ENCODE data around the gene TCP11L2. TPM values are rescaled to one million over a fixed set of nuclear protein-coding genes. Genes with fewer than 3 reads are reported as not detected.
A peak's percentile ranks its signal among the peaks of the same experiment; 100 is the strongest.

Gene TCP11L2
- total and polyA plus RNA-seq, 8 donors, result 3.5 to 24.4 (median 11.0) TPM

- FAIRE-seq (no peak), ATAC-seq (no peak), DNase-seq (no peak)
- Histone ChIP-seq H3K4me3 (no peak overlapping the region), H3K27me3 (no peaks in the 10 kb centered on the region), H3K36me3 (peaks cover 0 to 5% (median 0%) of the 10 kb centered on the region in 3 donors), H3K9me3 (no peaks in the 10 kb centered on the region), H3K4me1 (peaks cover 0 to 13% (median 12%) of the 10 kb centered on the region in 3 donors), H3K27ac (no peak overlapping the region)
- intact Hi-C loops (cut with DNase I), result no loop called here
- TF ChIP-seq, protein P1, sequence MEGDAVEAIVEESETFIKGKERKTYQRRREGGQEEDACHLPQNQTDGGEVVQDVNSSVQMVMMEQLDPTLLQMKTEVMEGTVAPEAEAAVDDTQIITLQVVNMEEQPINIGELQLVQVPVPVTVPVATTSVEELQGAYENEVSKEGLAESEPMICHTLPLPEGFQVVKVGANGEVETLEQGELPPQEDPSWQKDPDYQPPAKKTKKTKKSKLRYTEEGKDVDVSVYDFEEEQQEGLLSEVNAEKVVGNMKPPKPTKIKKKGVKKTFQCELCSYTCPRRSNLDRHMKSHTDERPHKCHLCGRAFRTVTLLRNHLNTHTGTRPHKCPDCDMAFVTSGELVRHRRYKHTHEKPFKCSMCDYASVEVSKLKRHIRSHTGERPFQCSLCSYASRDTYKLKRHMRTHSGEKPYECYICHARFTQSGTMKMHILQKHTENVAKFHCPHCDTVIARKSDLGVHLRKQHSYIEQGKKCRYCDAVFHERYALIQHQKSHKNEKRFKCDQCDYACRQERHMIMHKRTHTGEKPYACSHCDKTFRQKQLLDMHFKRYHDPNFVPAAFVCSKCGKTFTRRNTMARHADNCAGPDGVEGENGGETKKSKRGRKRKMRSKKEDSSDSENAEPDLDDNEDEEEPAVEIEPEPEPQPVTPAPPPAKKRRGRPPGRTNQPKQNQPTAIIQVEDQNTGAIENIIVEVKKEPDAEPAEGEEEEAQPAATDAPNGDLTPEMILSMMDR (IDR thresholded peaks at IDR 0.05), result no peak
- WGBS, 2 donors, result 89 to 91% methylated on average over 1 of the region's 1 CpG
Observed at GRCh38 chr12:106308121-106308520, 5.6 kb downstream of the TCP11L2 start.

DNA sequence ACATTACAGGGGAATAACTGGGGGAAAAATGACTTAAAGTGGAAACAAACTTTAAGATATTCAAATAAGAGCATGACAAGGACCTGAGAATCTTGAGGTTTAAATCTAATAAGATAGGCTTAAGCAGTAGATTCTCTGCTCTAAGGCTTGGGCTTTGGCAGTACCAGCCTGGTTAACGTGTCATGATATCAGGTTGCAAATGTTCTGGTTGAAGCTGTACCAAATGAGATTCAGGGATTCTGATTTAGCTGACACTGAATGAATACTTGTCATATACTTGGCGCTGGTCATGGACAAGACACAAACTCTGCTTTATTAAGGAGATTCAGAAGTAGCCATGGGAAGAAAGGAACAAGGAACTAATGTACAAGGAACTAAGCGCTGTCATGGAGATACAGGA, 6.1 kb downstream of the TCP11L2 start:
- Histone ChIP-seq H3K27me3 (no peaks in the 10 kb centered on the region), H3K36me3 (peaks cover 0 to 5% (median 0%) of the 10 kb centered on the region in 3 donors), H3K9me3 (no peaks in the 10 kb centered on the region), H3K4me3 (no peak overlapping the region), H3K27ac (no peak overlapping the region), H3K4me1 (peaks cover 0 to 13% (median 12%) of the 10 kb centered on the region in 3 donors)
- intact Hi-C loops (cut with DNase I), result no loop called here
- TF ChIP-seq, protein P1 (IDR thresholded peaks at IDR 0.05), result no peak
- ATAC-seq (no peak), FAIRE-seq (no peak), DNase-seq (no peak)
- 90 to 93% methylated on average over 3 of the region's 3 CpGs for WGBS, 2 donors

- intact Hi-C loops (cut with DNase I), result no loop called here
- Histone ChIP-seq H3K27me3 (no peaks in the 10 kb centered on the region), H3K4me3 (no peak overlapping the region), H3K36me3 (peaks cover 0 to 5% (median under 1%) of the 10 kb centered on the region in 3 donors), H3K27ac (peak overlapping the region in 1 of 4 donors; percentile 13), H3K4me1 (peaks cover 0 to 7% (median 5%) of the 10 kb centered on the region in 3 donors), H3K9me3 (no peaks in the 10 kb centered on the region)
- WGBS, 2 donors, result 55 to 63% methylated on average over 7 of the region's 7 CpGs
- FAIRE-seq, result no peak
- peak in 2 of 4 donors; percentile 46 to 61 for ATAC-seq
- no peak for DNase-seq
- TF ChIP-seq, protein P1 (IDR thresholded peaks at IDR 0.05), result no peak
Observed at GRCh38 chr12:106309671-106310505, 7.4 kb downstream of the TCP11L2 start.

- intact Hi-C loops (cut with DNase I), result no loop called here
Observed at GRCh38 chr12:106310687-106311086, 8.2 kb downstream of the TCP11L2 start.

More at GRCh38 chr12:106310687-106311086, 8.2 kb downstream of the TCP11L2 start:
- H3K27ac ChIP-seq, result no peak overlapping the region
- FAIRE-seq, result no peak
- no peak for DNase-seq
- peaks cover 0 to 7% (median 5%) of the 10 kb centered on the region in 3 donors for H3K4me1 ChIP-seq
- WGBS, 2 donors, result 89 to 93% methylated on average over 5 of the region's 5 CpGs
- H3K36me3 ChIP-seq, result peaks cover 0 to 11% (median 4%) of the 10 kb centered on the region in 3 donors
- no peak for ATAC-seq
- no peaks in the 10 kb centered on the region for H3K9me3 ChIP-seq
- TF ChIP-seq, protein P1 (IDR thresholded peaks at IDR 0.05), result no peak
- H3K27me3 ChIP-seq, result no peaks in the 10 kb centered on the region
- no peak overlapping the region for H3K4me3 ChIP-seq
